Loucy (cell line): ENCODE measurements around the gene HRK.

Source experiments
- H2AFZ ChIP-seq: fragments of 200-600 bp; sonication (generic); 2 replicates; pipeline ENCODE4 v1.6.0; 2016; ENCODE audit warnings: antibody characterized with exemption, mild to moderate bottlenecking, low read length, moderate library complexity
- H3F3A ChIP-seq: fragments of 200-600 bp; 2 replicates; pipeline ENCODE4 v1.6.0; 2016; ENCODE audit warnings: antibody characterized with exemption, low read depth, mild to moderate bottlenecking
- H3K27me3 ChIP-seq: fragments of 200-600 bp; sonication (generic); 2 replicates; pipeline ENCODE4 v1.6.1; 2014; ENCODE audit warnings: low read length, mild to moderate bottlenecking; ENCODE audit not compliant: insufficient read depth, poor library complexity, severe bottlenecking
- H3K36me3 ChIP-seq: fragments of 200-600 bp; sonication (generic); 2 replicates; pipeline ENCODE4 v1.6.1; 2016; ENCODE audit warnings: low read length; ENCODE audit not compliant: insufficient read depth
- H3K4me1 ChIP-seq: fragments of 200-600 bp; sonication (generic); 2 replicates; pipeline ENCODE4 v1.5.1; 2014; ENCODE audit warnings: low read length, mild to moderate bottlenecking; ENCODE audit not compliant: insufficient read depth, poor library complexity, severe bottlenecking
- H3K4me2 ChIP-seq: fragments of 200-600 bp; sonication (generic); 2 replicates; pipeline ENCODE4 v1.6.0; 2014; ENCODE audit warnings: antibody characterized with exemption, low read length, low read depth, mild to moderate bottlenecking; ENCODE audit not compliant: poor library complexity, severe bottlenecking
- H3K4me3 ChIP-seq: fragments of 200-600 bp; sonication (generic); 2 replicates; pipeline ENCODE4 v1.5.1; 2014; ENCODE audit warnings: low read length, mild to moderate bottlenecking, mixed read lengths; ENCODE audit not compliant: poor library complexity, severe bottlenecking
- H3K79me2 ChIP-seq: fragments of 200-600 bp; sonication (generic); 2 replicates; pipeline ENCODE4 v1.6.1; 2014; ENCODE audit warnings: low read length; ENCODE audit not compliant: insufficient read depth
- H3K9ac ChIP-seq: fragments of 200-600 bp; sonication (generic); 2 replicates; pipeline ENCODE4 v1.6.0; 2014; ENCODE audit warnings: mild to moderate bottlenecking, low read depth, low read length, moderate library complexity; ENCODE audit not compliant: poor library complexity, severe bottlenecking
- H3K9me2 ChIP-seq: fragments of 200-600 bp; sonication (generic); replicated peaks from 2 replicates; pipeline ENCODE4 v1.6.1; 2016; ENCODE audit warnings: low read depth, low read length, mixed read lengths
- H3K9me3 ChIP-seq: fragments of 200-600 bp; sonication (generic); 2 replicates; pipeline ENCODE4 v1.6.1; 2014; ENCODE audit warnings: mild to moderate bottlenecking, antibody characterized with exemption, low read length, low read depth; ENCODE audit not compliant: insufficient read depth
- H4K20me1 ChIP-seq: fragments of 200-600 bp; sonication (generic); 2 replicates; pipeline ENCODE4 v1.6.0; 2014; ENCODE audit warnings: antibody characterized with exemption, low read length, mild to moderate bottlenecking; ENCODE audit not compliant: insufficient read depth, poor library complexity, severe bottlenecking
- EZH2phosphoT487 ChIP-seq: fragments of 200-600 bp; IDR thresholded peaks from 2 replicates; pipeline ENCODE4 v1.6.1; 2018; ENCODE audit warnings: antibody characterized with exemption, mild to moderate bottlenecking, moderate library complexity, borderline replicate concordance
- TF ChIP-seq, protein P1 (sequence below): fragments of 200-600 bp; sonication (generic); conservative IDR thresholded peaks from 2 replicates; pipeline ENCODE4 v1.5.1; 2014; ENCODE audit warnings: mild to moderate bottlenecking, antibody characterized with exemption, low read length

HRK gene

DNA sequence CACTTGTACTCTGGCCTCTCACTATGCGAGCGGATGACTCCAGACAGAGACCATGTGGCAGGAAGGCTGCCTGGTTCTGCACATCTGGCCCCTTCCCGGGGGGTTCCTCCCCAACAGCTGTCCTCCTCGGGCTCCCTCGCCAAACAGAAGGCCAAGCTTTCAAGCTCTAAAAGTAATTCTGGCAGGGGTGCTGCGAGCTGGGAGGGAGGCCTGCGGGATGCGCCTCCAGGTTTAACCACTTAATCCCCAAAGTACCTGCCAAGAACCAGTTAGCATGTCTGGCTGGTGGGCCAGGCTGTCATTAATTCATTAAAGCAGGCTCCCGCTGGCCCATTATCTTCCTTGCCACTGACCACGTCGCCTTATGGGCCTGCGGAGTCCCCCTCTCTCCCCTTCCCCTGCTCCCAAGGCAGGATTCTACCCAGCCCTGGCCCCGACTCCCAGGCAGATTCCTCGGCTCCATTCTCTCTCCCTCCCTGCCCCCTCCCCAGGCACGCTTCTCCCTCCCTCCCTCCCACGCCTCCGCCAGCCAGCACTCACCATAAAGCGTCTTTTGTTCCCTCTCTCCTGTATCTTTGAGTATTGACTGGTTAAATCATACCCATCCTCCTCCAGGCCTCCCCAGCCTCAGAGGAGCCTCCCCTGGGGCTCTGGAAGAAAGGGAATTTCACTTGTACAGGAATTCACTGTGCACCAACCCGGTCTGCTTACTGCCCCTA is 4.9 kb downstream of the HRK start:
- TF ChIP-seq, protein P1, sequence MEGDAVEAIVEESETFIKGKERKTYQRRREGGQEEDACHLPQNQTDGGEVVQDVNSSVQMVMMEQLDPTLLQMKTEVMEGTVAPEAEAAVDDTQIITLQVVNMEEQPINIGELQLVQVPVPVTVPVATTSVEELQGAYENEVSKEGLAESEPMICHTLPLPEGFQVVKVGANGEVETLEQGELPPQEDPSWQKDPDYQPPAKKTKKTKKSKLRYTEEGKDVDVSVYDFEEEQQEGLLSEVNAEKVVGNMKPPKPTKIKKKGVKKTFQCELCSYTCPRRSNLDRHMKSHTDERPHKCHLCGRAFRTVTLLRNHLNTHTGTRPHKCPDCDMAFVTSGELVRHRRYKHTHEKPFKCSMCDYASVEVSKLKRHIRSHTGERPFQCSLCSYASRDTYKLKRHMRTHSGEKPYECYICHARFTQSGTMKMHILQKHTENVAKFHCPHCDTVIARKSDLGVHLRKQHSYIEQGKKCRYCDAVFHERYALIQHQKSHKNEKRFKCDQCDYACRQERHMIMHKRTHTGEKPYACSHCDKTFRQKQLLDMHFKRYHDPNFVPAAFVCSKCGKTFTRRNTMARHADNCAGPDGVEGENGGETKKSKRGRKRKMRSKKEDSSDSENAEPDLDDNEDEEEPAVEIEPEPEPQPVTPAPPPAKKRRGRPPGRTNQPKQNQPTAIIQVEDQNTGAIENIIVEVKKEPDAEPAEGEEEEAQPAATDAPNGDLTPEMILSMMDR: no peak
- no peak for TF ChIP-seq EZH2phosphoT487
- Histone ChIP-seq H3K4me1 (peaks cover 32% of the 10 kb centered on the region), H3F3A (no peaks in the 10 kb centered on the region), H2AFZ (no peak overlapping the region), H3K27me3 (peaks cover 28% of the 10 kb centered on the region), H3K4me2 (no peak overlapping the region), H3K4me3 (no peak overlapping the region), H3K36me3 (no peaks in the 10 kb centered on the region), H3K9me2 (no peaks in the 10 kb centered on the region), H4K20me1 (no peaks in the 10 kb centered on the region), H3K79me2 (no peaks in the 10 kb centered on the region), H3K9me3 (no peaks in the 10 kb centered on the region), H3K9ac (no peak overlapping the region)

DNA sequence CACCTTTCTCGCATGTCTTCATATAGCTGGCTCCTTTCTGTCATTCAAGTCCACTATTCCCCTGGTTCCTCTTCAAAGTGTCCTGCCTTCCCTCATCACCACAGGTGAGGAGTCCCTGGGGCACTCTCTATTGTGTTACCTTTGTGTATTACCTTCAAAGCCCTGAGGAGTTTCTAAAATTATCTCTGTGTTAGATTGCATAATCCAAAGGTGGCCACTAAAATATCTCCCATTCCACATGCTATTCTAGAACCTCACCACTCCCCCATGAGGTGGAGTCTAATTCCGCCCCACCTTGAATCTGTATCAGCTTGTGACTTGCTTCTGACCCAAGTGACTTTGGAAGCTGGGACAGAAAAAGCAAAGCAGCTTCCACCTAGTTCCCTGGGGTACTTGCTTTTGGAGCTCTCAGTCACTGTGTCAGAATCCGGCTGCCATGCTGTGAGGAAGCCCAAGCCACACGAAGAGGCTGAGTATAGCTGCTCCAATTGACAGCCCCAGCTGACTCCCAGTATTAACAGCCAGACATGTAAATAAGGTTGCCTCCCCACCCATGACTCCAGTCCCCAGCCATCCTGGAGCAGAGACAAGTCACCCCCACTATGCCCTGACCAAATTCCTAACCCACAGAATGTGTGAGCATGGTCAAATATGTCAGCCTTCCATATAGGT is 6.8 kb downstream of the HRK start:
- peaks cover 14% of the 10 kb centered on the region for H3K27me3 ChIP-seq

DNA sequence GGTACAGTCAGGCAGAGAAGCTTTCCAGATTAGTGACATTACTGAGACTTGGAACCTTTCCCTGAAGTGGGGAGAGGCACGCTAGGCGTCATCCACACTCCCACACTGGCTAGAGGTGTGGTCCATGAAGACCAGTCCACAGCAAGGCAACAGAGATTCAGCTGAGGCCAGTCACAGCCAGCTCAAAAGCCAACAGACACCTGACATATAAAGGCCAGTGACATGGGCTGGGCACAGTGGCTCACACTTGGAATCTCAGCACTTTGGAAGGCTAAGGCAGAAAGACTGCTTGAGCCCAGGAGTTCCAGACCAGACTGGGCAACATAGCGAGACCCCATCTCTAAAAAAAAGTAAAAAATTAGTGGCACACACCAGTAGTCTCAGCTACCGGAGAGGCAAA is 10.9 kb downstream of the HRK start:
- H3K4me1 ChIP-seq: peaks cover 13% of the 10 kb centered on the region
- TF ChIP-seq EZH2phosphoT487: no peak
- TF ChIP-seq, protein P1: no peak

More for the DNA sequence above, 6.8 kb downstream of the HRK start:
- Histone ChIP-seq H3K79me2 (no peaks in the 10 kb centered on the region), H3K4me3 (no peak overlapping the region), H3K36me3 (no peaks in the 10 kb centered on the region), H3F3A (no peaks in the 10 kb centered on the region), H3K9ac (no peak overlapping the region), H2AFZ (no peak overlapping the region), H3K9me3 (no peaks in the 10 kb centered on the region), H4K20me1 (no peaks in the 10 kb centered on the region), H3K9me2 (no peaks in the 10 kb centered on the region), H3K4me1 (peaks cover 19% of the 10 kb centered on the region), H3K4me2 (no peak overlapping the region)
- TF ChIP-seq, protein P1: no peak
- no peak for TF ChIP-seq EZH2phosphoT487

More for the DNA sequence above, 10.9 kb downstream of the HRK start:
- no peaks in the 10 kb centered on the region for H3K79me2 ChIP-seq
- H3K4me3 ChIP-seq: no peak overlapping the region
- no peaks in the 10 kb centered on the region for H3K9me3 ChIP-seq
- H2AFZ ChIP-seq: no peak overlapping the region
- no peak overlapping the region for H3K9ac ChIP-seq
- H3K4me2 ChIP-seq: no peak overlapping the region
- no peaks in the 10 kb centered on the region for H3F3A ChIP-seq
- no peaks in the 10 kb centered on the region for H4K20me1 ChIP-seq
- no peaks in the 10 kb centered on the region for H3K27me3 ChIP-seq
- H3K9me2 ChIP-seq: no peaks in the 10 kb centered on the region
- H3K36me3 ChIP-seq: no peaks in the 10 kb centered on the region
